GM12865 (cell line): ENCODE results near the gene ZNF385A.

Source experiments
- DNase-seq: peaks from one replicate; pipeline ENCODE4 v3.0.0; 2010; ENCODE audit warnings: low read depth
- H3K4me3 ChIP-seq: 2 replicates; pipeline ENCODE4 v1.5.1; 2011; ENCODE audit warnings: mild to moderate bottlenecking, low read depth, low read length, control low read depth
- TF ChIP-seq, protein P1 (sequence below): IDR thresholded peaks from 2 replicates; pipeline ENCODE4 v1.5.1; 2011; ENCODE audit warnings: low read length, control low read depth, low read depth, inconsistent platforms; ENCODE audit not compliant: insufficient read depth; ENCODE audit errors: missing control alignments

The ZNF385A gene

DNA sequence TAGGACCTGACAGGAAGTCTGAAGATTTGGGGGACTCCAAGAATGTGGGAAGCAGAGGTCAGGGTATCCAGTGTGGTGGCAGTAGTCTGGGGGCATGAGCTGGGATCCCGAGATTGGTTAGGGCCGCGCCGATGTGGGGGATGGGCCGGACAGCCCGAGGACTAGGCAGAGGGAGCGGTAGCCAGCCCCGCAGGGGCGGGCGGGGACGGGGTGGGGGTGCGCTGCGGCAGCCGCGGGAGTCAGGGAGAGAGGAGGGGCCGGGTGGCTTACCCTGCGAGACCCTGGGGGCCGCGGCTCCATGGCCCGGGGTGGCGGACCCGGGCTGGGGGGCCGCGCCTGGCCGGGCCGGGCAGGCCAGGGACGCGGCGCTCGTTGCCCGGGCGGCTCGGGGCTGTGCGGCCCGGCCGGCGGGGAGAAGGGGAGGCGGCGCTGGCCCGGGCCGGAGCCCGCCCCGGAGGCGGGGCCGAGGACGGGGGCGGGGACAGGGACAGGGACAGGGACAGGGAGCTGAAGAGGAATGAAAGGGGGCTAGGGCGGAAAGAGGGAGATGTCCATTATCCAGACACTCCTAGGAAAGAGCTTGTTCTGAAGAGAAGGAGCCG lies 5.6 kb downstream of the ZNF385A start:
- no peak overlapping the region for H3K4me3 ChIP-seq
- TF ChIP-seq, protein P1, sequence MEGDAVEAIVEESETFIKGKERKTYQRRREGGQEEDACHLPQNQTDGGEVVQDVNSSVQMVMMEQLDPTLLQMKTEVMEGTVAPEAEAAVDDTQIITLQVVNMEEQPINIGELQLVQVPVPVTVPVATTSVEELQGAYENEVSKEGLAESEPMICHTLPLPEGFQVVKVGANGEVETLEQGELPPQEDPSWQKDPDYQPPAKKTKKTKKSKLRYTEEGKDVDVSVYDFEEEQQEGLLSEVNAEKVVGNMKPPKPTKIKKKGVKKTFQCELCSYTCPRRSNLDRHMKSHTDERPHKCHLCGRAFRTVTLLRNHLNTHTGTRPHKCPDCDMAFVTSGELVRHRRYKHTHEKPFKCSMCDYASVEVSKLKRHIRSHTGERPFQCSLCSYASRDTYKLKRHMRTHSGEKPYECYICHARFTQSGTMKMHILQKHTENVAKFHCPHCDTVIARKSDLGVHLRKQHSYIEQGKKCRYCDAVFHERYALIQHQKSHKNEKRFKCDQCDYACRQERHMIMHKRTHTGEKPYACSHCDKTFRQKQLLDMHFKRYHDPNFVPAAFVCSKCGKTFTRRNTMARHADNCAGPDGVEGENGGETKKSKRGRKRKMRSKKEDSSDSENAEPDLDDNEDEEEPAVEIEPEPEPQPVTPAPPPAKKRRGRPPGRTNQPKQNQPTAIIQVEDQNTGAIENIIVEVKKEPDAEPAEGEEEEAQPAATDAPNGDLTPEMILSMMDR, result no peak
- DNase-seq, result no peak

DNA sequence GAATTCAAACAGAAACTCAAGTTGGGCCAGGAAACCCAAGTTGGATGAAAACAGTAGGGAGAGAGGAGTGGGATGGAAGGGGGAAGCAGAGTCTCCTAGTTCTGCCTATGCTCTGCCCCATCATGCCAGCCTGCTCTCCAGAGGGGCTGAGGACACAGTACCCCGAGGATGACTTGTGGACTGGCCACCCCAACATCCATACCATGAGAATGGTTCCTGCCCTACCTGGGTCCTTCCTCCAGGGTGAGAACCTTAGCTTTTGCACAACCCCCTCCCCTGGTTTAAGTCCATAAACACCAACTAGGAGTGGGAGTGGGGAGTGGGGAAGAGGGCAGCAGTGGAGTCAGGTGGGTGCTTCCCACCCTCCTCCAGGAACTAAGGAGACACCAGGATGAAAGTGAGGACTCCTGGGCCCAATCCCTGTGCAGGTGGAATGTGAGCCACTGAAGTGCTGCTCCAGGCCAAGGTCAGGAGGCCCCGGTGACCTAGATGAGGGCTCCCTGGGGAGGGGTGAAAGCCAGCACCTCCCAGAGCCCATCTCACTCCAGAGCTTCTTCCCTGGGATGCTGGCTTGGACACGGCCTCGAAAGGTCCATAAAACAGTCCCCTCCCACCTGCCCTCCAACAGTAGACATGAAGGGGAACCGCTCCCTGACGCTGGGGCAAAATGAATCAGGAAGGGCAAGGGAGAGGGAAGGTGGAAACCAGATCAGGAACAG lies 6.6 kb downstream of the ZNF385A start:
- DNase-seq, result no peak
- no peak overlapping the region for H3K4me3 ChIP-seq
- TF ChIP-seq, protein P1, result no peak

DNA sequence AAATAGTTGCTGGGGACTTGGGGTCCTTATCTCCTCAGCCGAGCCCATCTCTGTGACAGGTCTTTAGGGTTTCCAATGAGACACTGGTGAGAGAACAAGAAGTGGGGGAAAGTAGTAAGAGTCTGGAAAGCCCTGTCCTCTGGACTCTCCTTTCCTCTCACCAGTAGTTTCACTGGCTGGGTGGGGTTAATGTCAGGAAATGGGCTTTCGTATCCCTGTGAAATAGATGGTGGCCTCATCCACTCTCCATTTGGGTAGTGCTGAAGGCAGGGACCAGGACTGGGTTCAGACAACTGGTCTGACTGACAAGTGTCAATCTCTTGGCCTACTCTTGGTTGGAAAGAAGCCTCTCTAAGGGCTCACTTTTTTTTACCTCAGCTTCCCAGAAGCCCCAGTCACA lies 7.5 kb downstream of the ZNF385A start:
- DNase-seq, result no peak
- H3K4me3 ChIP-seq, result no peak overlapping the region
- TF ChIP-seq, protein P1, result no peak

DNA sequence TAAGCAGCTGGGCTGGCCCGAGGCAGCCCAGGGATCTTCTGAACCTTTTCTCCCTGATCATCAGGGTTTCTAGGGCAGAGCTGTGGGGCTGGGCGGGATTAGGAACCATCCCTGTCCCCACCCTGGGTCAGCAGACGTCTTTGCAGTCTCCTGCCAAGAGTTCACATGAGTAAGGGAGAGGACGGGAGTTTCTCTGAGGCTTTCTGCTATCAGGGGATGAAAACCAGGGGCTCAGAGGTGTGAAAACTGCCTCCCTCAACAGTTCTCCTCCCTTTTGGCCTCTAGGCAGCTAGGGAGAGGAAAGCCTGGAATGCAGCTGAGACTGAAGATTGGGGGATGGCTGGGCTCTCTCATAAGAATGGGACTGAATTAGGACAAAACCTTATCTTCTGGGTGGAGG lies 7.9 kb downstream of the ZNF385A start:
- TF ChIP-seq, protein P1, result no peak
- DNase-seq, result no peak
- H3K4me3 ChIP-seq, result no peak overlapping the region

DNA sequence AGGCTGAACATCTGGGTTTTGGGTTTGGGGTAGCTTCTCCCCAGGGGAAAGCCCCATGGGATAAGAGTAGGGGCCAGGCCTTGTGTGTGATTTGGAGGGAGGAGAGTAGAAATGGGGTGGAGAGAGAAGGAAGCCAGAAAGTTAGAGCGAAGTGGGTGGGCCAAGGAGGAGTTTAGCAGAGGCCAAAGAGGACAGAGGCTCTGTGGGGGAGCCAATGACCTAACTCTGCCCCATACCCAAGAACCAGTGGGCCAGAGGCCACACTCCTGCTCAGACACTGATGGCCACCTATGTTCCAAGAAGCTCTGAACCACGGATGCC lies 9.3 kb downstream of the ZNF385A start:
- TF ChIP-seq, protein P1, result no peak
- H3K4me3 ChIP-seq, result no peak overlapping the region
- no peak for DNase-seq

DNA sequence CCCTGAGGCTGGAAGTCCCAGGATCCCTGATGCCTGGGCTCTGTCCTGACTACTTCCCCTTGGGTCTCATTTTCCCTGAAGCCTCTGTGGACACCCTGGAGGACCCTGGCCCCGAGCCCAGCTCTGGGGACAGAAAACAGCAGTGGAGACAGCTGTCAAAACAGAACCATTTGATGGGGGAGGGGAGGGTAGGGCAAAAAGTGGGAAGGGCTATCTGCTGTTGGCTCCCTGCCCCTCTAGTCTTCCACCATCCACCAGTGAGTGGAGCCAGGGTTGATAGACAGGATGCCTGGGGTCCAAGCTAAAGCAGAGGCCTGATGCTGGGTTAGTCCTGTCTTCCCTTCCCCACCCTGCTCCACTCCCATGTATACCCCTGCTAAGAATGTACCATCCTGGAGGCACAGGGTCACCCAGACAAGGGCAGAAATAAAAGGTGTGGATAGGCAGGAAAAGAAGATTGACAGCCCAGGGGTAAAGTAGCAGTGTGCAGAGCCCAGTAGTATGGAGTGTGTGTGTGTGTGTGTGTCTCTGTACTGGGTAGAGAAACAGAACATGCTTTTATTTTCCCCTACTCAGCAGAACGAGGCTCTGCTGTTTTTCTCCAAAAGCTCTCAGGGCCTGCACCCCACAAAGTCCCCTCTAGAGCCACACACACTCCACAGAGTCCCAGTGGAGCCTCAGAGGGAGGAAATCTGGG lies 9.8 kb downstream of the ZNF385A start:
- DNase-seq, result no peak
- TF ChIP-seq, protein P1, result no peak
- H3K4me3 ChIP-seq, result no peak overlapping the region
